HepG2 (cell line): Measurements from ENCODE around the gene MIER2. TPM values are rescaled to one million over a fixed set of nuclear protein-coding genes. Genes with fewer than 3 reads are reported as not detected.

Experiments
- ATAC-seq: fragments of 200-7000 bp; cut with Tn5 transposase; 3 replicates; pipeline ENCODE4 v1.9.1; 2020; ENCODE audit warnings: mild to moderate bottlenecking, moderate library complexity
- BruUV-seq: library from RNA; stranded (reverse); fragments of 400-500 nt; replicated peaks from 2 replicates; lab custom pipeline; 2021; lab: Mats Ljungman, UMichigan
- CTCF ChIA-PET: fragments of 300-600 bp; formaldehyde crosslinking; extraction: SDS; loops from one replicate; lab custom pipeline; 2021; ENCODE audit warnings: low total read pairs, inconsistent platforms, low intra/inter-chr PET ratio; lab: Yijun Ruan, JAX
- POLR2A ChIA-PET: fragments of 350-600 bp; sonication (Branson Sonifier 250); formaldehyde crosslinking; loops from one replicate; lab custom pipeline; 2020; ENCODE audit warnings: antibody characterized with exemption, inconsistent platforms; lab: Yijun Ruan, JAX
- DNase-seq: peaks from one replicate; pipeline ENCODE4 v3.0.0-alpha.2; 2015; ENCODE audit warnings: low spot score
- FAIRE-seq: peaks from 3 replicates; lab custom pipeline; 2011; peaks lifted over from hg19 to GRCh38; lab: Jason Lieb, UNC
- H2AFZ ChIP-seq: one replicate; pipeline ENCODE4 v1.6.1; 2011; ENCODE audit warnings: low read length, inconsistent platforms
- H3K27ac ChIP-seq: fragments of 300-600 bp; 3 replicates; pipeline ENCODE4 v1.8.0; 2011; ENCODE audit warnings: mixed run types, mild to moderate bottlenecking, mixed read lengths, low read length, inconsistent platforms; ENCODE audit not compliant: insufficient read depth; ENCODE audit errors: extremely low read length
- H3K27me3 ChIP-seq, 2 experiments: fragments of 200-600 bp in 1 of 2; 2 replicates in 1 of 2; 3 replicates in 1 of 2; pipeline versions ENCODE4 v1.6.0 to v1.8.0; 2011; ENCODE audit warnings: low read length in 2 of 2, mild to moderate bottlenecking in 2 of 2, moderate library complexity in 2 of 2, inconsistent platforms in 1 of 2; ENCODE audit not compliant: insufficient read depth in 2 of 2, control insufficient read depth in 1 of 2
- H3K36me3 ChIP-seq, 2 experiments: fragments of 200-600 bp in 1 of 2; replicated peaks in 1 of 2; 2 replicates in 1 of 2; 3 replicates in 1 of 2; pipeline versions ENCODE4 v1.5.1 to v1.8.0; 2011; ENCODE audit warnings: low read length in 2 of 2, inconsistent platforms in 1 of 2; ENCODE audit not compliant: insufficient read depth in 2 of 2, control insufficient read depth in 1 of 2
- H3K4me1 ChIP-seq: 2 replicates; pipeline ENCODE4 v1.5.1; 2012; ENCODE audit warnings: low read length, inconsistent platforms; ENCODE audit not compliant: insufficient read depth
- H3K4me2 ChIP-seq: 2 replicates; pipeline ENCODE4 v1.6.0; 2011; ENCODE audit warnings: low read depth, low read length, inconsistent platforms
- H3K4me3 ChIP-seq, 3 experiments: fragments of 200-600 bp in 1 of 3; sonication (generic), shearing (Covaris generic) in 1 of 3; replicated peaks in 1 of 3; 2 replicates each; pipeline ENCODE4 v1.5.1; 2011 to 2016; ENCODE audit warnings: low read length in 3 of 3, inconsistent platforms in 2 of 3, low read depth in 2 of 3, mild to moderate bottlenecking in 2 of 3, control low read depth in 1 of 3, mixed read lengths in 1 of 3; ENCODE audit not compliant: insufficient read depth in 1 of 3
- H3K79me2 ChIP-seq: one replicate; pipeline ENCODE4 v1.6.1; 2011; ENCODE audit warnings: low read length, inconsistent platforms; ENCODE audit not compliant: insufficient read depth
- H3K9ac ChIP-seq: 2 replicates; pipeline ENCODE4 v1.6.0; 2011; ENCODE audit warnings: mild to moderate bottlenecking, low read depth, low read length, inconsistent platforms; ENCODE audit not compliant: insufficient read depth
- H3K9me3 ChIP-seq: 2 replicates; pipeline ENCODE4 v1.5.1; 2012; ENCODE audit warnings: mild to moderate bottlenecking, low read length
- H4K20me1 ChIP-seq: 2 replicates; pipeline ENCODE4 v1.6.0; 2011; ENCODE audit warnings: inconsistent platforms, mild to moderate bottlenecking, low read length, moderate library complexity; ENCODE audit not compliant: insufficient read depth
- ARNTL ChIP-seq: sonication (generic); formaldehyde crosslinking; IDR thresholded peaks from 2 replicates; pipeline ENCODE4 v1.4.0; 2020; ENCODE audit warnings: mild to moderate bottlenecking, missing genetic modification reagents
- EEA1 ChIP-seq: sonication (generic); formaldehyde crosslinking; IDR thresholded peaks from 2 replicates; pipeline ENCODE4 v1.5.1; 2020; ENCODE audit warnings: mild to moderate bottlenecking, missing genetic modification reagents, borderline replicate concordance
- HOXA9 ChIP-seq: sonication (generic); formaldehyde crosslinking; IDR thresholded peaks from 2 replicates; pipeline ENCODE4 v1.8.1; 2022; ENCODE audit warnings: missing genetic modification reagents, mild to moderate bottlenecking, moderate library complexity, borderline replicate concordance
- MLLT10 ChIP-seq: sonication (generic); formaldehyde crosslinking; IDR thresholded peaks from 2 replicates; pipeline ENCODE4 v1.4.0; 2020; ENCODE audit warnings: missing genetic modification reagents
- RFXAP ChIP-seq: sonication (generic); formaldehyde crosslinking; IDR thresholded peaks from 2 replicates; pipeline ENCODE4 v1.4.0; 2020; ENCODE audit warnings: missing genetic modification reagents, borderline replicate concordance
- WIZ ChIP-seq: sonication (generic); formaldehyde crosslinking; IDR thresholded peaks from 2 replicates; pipeline ENCODE4 v1.5.1; 2020; ENCODE audit warnings: mild to moderate bottlenecking, missing genetic modification reagents
- ZNF260 ChIP-seq: sonication (generic); formaldehyde crosslinking; IDR thresholded peaks from 2 replicates; pipeline ENCODE4 v1.4.0; 2020; ENCODE audit warnings: missing genetic modification reagents, low read depth, mild to moderate bottlenecking, borderline replicate concordance
- ZNF670 ChIP-seq: sonication (generic); formaldehyde crosslinking; IDR thresholded peaks from 2 replicates; pipeline ENCODE4 v1.8.0; 2022; ENCODE audit warnings: mild to moderate bottlenecking, missing genetic modification reagents, borderline replicate concordance
- WGBS: methylation state at CpG from one replicate; pipeline ENCODE4 v1.1.6; 2017; ENCODE audit warnings: low lambda C conversion rate; 5-methylcytosine and 5-hydroxymethylcytosine counted together
- in situ Hi-C: cut with HindIII; loops from 2 replicates; pipeline ENCODE4 v1.10.0; 2017; ENCODE audit warnings: low pct_unique_long_range_greater_than_20kb; ENCODE audit not compliant: extremely low pct_ligation_motif_present
- intact Hi-C: fragments of 100-400 bp; cut with micrococcal nuclease; formaldehyde crosslinking; loops from one replicate; pipeline ENCODE4 v1.10.0; 2022; ENCODE audit not compliant: unreplicated experiment
- polyA plus RNA-seq, 8 experiments: library from polyadenylated mRNA; depleted of rRNA in 3 of 8; stranded (reverse) in 7 of 8; unstranded in 1 of 8; fragments of >200 nt; fragmentation: Illumina TruSeq in 4 of 8; extraction: Trizol in 4 of 8; gene quantifications; 2 replicates each; pipeline versions ENCODE4 v1.2.1 to v1.2.3, GENCODE V29; 2011 to 2016; ENCODE audit warnings: low read depth in 4 of 8, missing spikeins in 1 of 8, mixed read lengths in 1 of 8; ENCODE audit not compliant: insufficient read depth in 1 of 8
- total RNA-seq, 5 experiments: library from RNA; depleted of rRNA; stranded (reverse); fragments of >200 nt; fragmentation: Illumina TruSeq; extraction: Trizol; gene quantifications; 2 replicates each; pipeline ENCODE4 v1.2.3, GENCODE V29; 2016; ENCODE audit warnings: low read depth in 1 of 5
- TF ChIP-seq, protein P1 (sequence below): sonication (generic); formaldehyde crosslinking; IDR thresholded peaks from 2 replicates; pipeline ENCODE4 v1.4.0; 2020; ENCODE audit warnings: missing genetic modification reagents
- TF ChIP-seq, protein P2 (sequence below): sonication (generic); formaldehyde crosslinking; conservative IDR thresholded peaks from 2 replicates; pipeline ENCODE4 v1.8.1; 2023; ENCODE audit warnings: missing genetic modification reagents
- TF ChIP-seq, protein P3 (sequence below): sonication (generic); formaldehyde crosslinking; IDR thresholded peaks from 2 replicates; pipeline ENCODE4 v1.5.0; 2020; ENCODE audit warnings: mild to moderate bottlenecking, low read depth, missing genetic modification reagents, borderline replicate concordance
- TF ChIP-seq, protein P4 (sequence below): sonication (generic); formaldehyde crosslinking; conservative IDR thresholded peaks from 2 replicates; pipeline ENCODE4 v1.4.0; 2020; ENCODE audit warnings: missing genetic modification reagents

MIER2 gene
- total and polyA plus RNA-seq, 2 of the 13 experiments (the other 11 are each of a cell fraction or from before 2014, with no cell fraction given): 9.6 to 25.7 TPM

DNA sequence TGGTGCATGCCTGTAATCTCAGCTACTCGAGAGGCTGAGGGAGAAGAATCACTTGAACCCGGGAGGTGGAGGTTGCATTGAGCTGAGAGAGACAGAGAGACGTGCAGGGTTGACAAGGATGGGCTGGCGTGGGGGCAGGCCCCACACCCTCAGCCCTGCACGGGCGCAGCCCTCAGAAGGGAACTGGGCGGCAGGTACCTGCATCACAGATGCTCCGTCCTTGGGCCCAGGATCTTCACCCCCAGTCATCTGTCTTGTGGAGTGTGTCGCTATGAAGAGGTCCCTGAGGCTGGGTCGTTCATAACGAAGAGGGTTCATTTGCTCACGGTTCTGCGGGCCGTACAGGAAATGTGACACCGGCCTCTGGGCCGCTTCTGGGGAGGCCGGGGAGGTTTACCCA, 44.1 kb upstream of the MIER2 start:
- ChIA-PET POLR2A (no interaction called here), CTCF (interaction anchor here (0.9 kb wide), 1 partner anchor 91 kb away, joined by 5 read pairs; no protein-coding TSS in a partner anchor)
- H3K4me3 ChIP-seq: no peak overlapping the region
- H2AFZ ChIP-seq: no peak overlapping the region
- no peak overlapping the region for H3K9ac ChIP-seq
- no peaks in the 10 kb centered on the region for H3K79me2 ChIP-seq
- ATAC-seq (no peak), DNase-seq (no peak), FAIRE-seq (no peak)
- in situ Hi-C loops (no loop called here), intact Hi-C loops (loop anchor here (2.0 kb wide), 1 partner anchor 92 kb away; no protein-coding TSS in a partner anchor)
- H3K27ac ChIP-seq: no peak overlapping the region
- H3K4me1 ChIP-seq: no peaks in the 10 kb centered on the region
- H3K4me2 ChIP-seq: no peak overlapping the region
- TF ChIP-seq RFXAP (CRISPR knock-in tag) (no peak), WIZ (no peak), MLLT10 (CRISPR knock-in tag) (no peak), ARNTL (no peak), EEA1 (no peak), ZNF260 (CRISPR knock-in tag) (no peak), HOXA9 (CRISPR knock-in tag) (no peak), ZNF670 (CRISPR knock-in tag) (no peak)
- TF ChIP-seq, protein P1, sequence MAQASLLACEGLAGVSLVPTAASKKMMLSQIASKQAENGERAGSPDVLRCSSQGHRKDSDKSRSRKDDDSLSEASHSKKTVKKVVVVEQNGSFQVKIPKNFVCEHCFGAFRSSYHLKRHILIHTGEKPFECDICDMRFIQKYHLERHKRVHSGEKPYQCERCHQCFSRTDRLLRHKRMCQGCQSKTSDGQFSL (CRISPR knock-in tag): no peak
- TF ChIP-seq, protein P2, sequence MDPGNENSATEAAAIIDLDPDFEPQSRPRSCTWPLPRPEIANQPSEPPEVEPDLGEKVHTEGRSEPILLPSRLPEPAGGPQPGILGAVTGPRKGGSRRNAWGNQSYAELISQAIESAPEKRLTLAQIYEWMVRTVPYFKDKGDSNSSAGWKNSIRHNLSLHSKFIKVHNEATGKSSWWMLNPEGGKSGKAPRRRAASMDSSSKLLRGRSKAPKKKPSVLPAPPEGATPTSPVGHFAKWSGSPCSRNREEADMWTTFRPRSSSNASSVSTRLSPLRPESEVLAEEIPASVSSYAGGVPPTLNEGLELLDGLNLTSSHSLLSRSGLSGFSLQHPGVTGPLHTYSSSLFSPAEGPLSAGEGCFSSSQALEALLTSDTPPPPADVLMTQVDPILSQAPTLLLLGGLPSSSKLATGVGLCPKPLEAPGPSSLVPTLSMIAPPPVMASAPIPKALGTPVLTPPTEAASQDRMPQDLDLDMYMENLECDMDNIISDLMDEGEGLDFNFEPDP (CRISPR knock-in tag): no peak
- TF ChIP-seq, protein P3, sequence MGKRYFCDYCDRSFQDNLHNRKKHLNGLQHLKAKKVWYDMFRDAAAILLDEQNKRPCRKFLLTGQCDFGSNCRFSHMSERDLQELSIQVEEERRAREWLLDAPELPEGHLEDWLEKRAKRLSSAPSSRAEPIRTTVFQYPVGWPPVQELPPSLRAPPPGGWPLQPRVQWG (CRISPR knock-in tag): no peak
- TF ChIP-seq, protein P4, sequence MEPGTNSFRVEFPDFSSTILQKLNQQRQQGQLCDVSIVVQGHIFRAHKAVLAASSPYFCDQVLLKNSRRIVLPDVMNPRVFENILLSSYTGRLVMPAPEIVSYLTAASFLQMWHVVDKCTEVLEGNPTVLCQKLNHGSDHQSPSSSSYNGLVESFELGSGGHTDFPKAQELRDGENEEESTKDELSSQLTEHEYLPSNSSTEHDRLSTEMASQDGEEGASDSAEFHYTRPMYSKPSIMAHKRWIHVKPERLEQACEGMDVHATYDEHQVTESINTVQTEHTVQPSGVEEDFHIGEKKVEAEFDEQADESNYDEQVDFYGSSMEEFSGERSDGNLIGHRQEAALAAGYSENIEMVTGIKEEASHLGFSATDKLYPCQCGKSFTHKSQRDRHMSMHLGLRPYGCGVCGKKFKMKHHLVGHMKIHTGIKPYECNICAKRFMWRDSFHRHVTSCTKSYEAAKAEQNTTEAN (CRISPR knock-in tag): no peak
- no peaks in the 10 kb centered on the region for H4K20me1 ChIP-seq
- BruUV-seq: no TSS peak
- WGBS: 17% methylated on average over 12 of the region's 17 CpGs
- no peaks in the 10 kb centered on the region for H3K36me3 ChIP-seq
- peaks cover 20 to 65% of the 10 kb centered on the region in 2 experiments; a peak in 4 of 5 replicates for H3K27me3 ChIP-seq
- no peaks in the 10 kb centered on the region for H3K9me3 ChIP-seq
